Lower leg skin (tissue), 4 donors: ENCODE data around the gene ETFRF1. TPM values are rescaled to one million over a fixed set of nuclear protein-coding genes. Genes with fewer than 3 reads are reported as not detected.

ENCODE experiments used
- DNase-seq, 2 donors: peaks; one replicate each; pipeline ENCODE4 v3.0.0-alpha.2; 2019; ENCODE audit warnings: low spot score in 2 of 2
- H3K4me3 ChIP-seq: fragments of 200-600 bp; sonication (generic); 2 replicates; pipeline ENCODE4 v1.5.1; 2017; ENCODE audit warnings: mild to moderate bottlenecking, low read depth; ENCODE audit not compliant: poor library complexity, severe bottlenecking
- POLR2A ChIP-seq, 2 donors: fragments of 450-650 bp; IDR thresholded peaks; one replicate each; pipeline ENCODE4 v1.6.1; 2016 to 2017; ENCODE audit warnings: antibody characterized with exemption in 2 of 2, mild to moderate bottlenecking in 1 of 2, moderate library complexity in 1 of 2
- WGBS, 2 donors: methylation state at CpG; one replicate each; pipeline ENCODE4 v1.1.5; 2018; 5-methylcytosine and 5-hydroxymethylcytosine counted together
- intact Hi-C: fragments of 100-400 bp; cut with DNase I; formaldehyde crosslinking; loops from one replicate; pipeline ENCODE4 v1.15.0; 2023; ENCODE audit warnings: low total_unique reads
- total RNA-seq, 4 donors: library from RNA; depleted of rRNA; stranded (reverse); fragments of >200 nt; gene quantifications; one replicate each; pipeline ENCODE4 v1.1.0, GENCODE V29; 2016
- TF ChIP-seq, protein P1 (sequence below), 3 donors: fragments of 450-650 bp; IDR thresholded peaks; one replicate each; pipeline ENCODE4 v1.5.1; 2016; ENCODE audit warnings: antibody characterized with exemption in 3 of 3, mild to moderate bottlenecking in 3 of 3, moderate library complexity in 2 of 3

The ETFRF1 gene
- total RNA-seq, 4 donors from 2014 or later = 26.1 to 59.9 (median 38.0) TPM

DNA sequence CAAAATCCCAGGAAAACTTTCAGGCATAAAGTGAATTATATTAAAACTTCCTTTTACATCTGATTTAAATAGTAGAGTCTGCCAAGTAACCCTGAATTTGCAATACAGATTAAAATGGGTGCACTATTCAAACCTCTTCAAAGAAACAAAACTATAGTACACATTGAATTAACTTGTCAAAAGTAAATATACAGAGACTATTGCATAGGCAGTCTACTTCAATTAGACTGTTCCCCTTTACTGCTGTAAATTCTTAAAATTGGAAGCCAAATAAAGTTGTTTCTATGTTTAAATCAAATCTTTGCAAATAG lies 48.6 kb downstream of the ETFRF1 start:
- DNase-seq = no peak
- H3K4me3 ChIP-seq = no peak overlapping the region
- intact Hi-C loops = no loop called here
- TF ChIP-seq, protein P1, sequence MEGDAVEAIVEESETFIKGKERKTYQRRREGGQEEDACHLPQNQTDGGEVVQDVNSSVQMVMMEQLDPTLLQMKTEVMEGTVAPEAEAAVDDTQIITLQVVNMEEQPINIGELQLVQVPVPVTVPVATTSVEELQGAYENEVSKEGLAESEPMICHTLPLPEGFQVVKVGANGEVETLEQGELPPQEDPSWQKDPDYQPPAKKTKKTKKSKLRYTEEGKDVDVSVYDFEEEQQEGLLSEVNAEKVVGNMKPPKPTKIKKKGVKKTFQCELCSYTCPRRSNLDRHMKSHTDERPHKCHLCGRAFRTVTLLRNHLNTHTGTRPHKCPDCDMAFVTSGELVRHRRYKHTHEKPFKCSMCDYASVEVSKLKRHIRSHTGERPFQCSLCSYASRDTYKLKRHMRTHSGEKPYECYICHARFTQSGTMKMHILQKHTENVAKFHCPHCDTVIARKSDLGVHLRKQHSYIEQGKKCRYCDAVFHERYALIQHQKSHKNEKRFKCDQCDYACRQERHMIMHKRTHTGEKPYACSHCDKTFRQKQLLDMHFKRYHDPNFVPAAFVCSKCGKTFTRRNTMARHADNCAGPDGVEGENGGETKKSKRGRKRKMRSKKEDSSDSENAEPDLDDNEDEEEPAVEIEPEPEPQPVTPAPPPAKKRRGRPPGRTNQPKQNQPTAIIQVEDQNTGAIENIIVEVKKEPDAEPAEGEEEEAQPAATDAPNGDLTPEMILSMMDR (IDR thresholded peaks at IDR 0.05) = no peak
- no peak for TF ChIP-seq POLR2A (IDR thresholded peaks at IDR 0.05)

DNA sequence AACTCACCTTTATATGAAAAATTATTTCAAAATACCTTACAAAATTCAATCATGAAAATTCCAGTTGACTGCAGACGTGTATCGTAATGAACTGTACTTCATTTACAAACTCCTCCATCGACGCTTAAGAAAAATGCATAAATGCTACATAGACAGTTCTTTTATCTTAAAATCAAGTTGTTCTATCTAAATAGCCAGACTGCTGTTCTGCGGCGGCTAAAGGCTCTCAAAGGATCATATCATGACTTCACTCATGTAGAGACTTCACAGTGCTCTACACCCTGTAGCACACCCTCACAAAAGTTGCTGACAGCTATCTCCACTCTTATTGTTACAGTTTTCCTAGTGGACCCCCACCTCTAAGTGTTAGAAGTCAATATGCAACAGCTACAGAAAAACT lies 50.5 kb downstream of the ETFRF1 start:
- 89 to 92% methylated on average over 6 of the region's 6 CpGs for WGBS, 2 donors
- intact Hi-C loops = no loop called here
- DNase-seq = no peak
- TF ChIP-seq, protein P1 (IDR thresholded peaks at IDR 0.05) = no peak
- TF ChIP-seq POLR2A (IDR thresholded peaks at IDR 0.05) = no peak
- no peak overlapping the region for H3K4me3 ChIP-seq

DNA sequence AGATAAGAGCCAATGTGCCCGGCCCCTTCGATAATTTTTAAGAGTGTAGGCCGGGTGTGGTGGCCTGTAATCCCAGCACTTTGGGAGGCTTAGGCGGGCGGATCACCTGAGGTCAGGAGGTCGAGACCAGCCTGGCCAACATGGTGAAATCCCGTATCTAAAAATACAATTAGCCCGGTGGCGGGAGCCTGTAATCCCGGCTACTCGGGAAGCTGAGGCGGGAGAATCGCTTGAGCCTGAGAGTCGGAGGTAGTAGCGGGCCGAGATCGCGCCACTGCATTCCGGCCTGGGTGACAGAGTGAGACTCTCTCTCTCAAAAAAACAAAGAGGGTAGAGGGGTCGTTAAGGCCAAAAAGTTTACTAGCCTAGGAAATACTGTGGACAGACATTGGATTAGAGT lies 53.1 kb downstream of the ETFRF1 start:
- TF ChIP-seq, protein P1 (IDR thresholded peaks at IDR 0.05) = no peak
- TF ChIP-seq POLR2A (IDR thresholded peaks at IDR 0.05) = no peak
- H3K4me3 ChIP-seq = no peak overlapping the region
- WGBS, 2 donors = 96 to 97% methylated on average over 20 of the region's 20 CpGs
- no peak for DNase-seq
- intact Hi-C loops = no loop called here

DNA sequence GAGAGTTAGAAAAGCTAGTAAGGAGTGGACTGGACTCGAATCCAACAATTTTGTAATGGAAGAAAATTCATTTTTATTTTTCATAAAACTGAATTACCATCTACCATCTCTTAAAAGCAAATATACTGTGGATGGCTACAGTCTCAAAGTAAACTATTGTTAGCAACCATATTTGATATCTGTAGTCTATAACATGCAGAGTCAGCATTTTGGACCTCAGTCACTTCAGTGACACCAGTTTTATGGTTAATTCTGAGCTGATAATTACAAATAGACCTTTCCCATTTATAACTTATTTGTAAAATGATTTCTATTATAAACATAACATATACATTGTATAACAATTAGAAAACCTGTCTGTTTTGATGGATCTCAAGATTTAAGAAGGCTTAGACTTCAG lies 53.7 kb downstream of the ETFRF1 start:
- H3K4me3 ChIP-seq = no peak overlapping the region
- intact Hi-C loops = no loop called here
- TF ChIP-seq, protein P1 (IDR thresholded peaks at IDR 0.05) = no peak
- TF ChIP-seq POLR2A (IDR thresholded peaks at IDR 0.05) = no peak
- 94 to 97% methylated on average over 1 of the region's 1 CpG for WGBS, 2 donors
- no peak for DNase-seq

DNA sequence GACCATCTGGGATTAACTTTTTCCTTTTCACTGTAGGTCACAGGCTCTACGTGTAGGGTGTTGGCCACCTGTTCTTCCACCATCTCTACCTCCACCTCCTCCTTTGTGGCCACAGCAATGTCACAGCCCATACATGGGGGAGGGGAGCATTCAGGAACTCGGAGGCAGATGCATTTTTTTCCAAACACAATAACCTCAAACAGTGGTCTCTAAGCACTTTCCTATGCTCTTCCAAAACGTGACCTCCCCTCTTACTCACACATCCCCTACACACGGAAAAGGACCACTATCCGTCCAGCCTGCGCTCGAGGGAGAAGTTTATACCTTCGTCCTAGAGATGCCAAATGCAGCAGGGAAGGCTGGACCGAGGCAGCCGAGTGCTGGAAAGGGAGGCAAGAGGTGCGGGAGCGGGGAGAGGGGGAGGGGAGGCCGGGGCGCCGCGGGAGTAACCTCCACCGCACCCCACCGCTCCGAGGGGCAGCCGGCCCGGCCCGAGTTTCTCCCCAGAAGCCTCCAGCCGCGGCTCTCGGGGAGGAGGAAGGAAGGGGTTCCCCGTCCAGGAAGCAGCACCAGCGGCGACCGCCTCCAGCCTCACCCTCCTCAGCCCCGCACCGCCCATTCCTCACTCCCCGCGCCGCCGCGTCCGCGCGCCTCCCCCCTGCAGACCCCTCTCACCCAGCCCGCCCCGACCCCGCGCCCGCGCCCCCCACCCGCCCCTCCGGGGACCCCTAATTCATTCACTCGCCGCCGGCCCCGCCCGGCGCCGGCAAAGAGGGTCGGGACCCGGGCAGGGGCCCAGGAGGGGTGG lies 55.1 kb downstream of the ETFRF1 start:
- H3K4me3 ChIP-seq = peak overlapping the region; percentile 60
- intact Hi-C loops = no loop called here
- peak; percentile 40 to 92 for DNase-seq
- TF ChIP-seq, protein P1 (IDR thresholded peaks at IDR 0.05) = no peak
- no peak for TF ChIP-seq POLR2A (IDR thresholded peaks at IDR 0.05)
- 1% methylated on average over 37 to 40 of the region's 56 CpGs for WGBS, 2 donors
